NOMO-1 treated with DMSO at 0.1 percent for 48 hours (cell line): Measurements from ENCODE around the gene PSMB2.

Experiments used
- DNase-seq: peaks from one replicate; lab custom pipeline; 2025; ENCODE audit not compliant: unreplicated experiment; lab: John Stamatoyannopoulos, UW

Gene PSMB2

DNA sequence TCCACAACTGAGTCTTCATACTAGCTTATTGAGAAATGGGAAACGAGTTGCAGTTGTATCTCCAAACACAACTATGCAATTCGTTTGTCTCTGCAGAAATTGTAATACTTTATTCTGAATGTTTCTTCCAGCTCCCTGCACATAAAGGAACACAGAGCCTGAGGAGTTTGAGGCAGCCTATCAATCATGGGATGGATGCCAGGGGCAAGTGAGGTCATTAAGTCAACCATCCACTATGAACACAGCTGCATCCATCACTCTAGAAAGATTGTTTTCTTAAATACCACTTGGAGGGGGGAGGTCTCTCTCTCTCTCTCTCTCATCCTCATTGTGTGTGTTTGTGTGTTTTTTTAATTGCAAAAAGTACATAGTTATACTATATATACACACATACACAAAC, 2.9 kb upstream of the PSMB2 start:
- no peak for DNase-seq

DNA sequence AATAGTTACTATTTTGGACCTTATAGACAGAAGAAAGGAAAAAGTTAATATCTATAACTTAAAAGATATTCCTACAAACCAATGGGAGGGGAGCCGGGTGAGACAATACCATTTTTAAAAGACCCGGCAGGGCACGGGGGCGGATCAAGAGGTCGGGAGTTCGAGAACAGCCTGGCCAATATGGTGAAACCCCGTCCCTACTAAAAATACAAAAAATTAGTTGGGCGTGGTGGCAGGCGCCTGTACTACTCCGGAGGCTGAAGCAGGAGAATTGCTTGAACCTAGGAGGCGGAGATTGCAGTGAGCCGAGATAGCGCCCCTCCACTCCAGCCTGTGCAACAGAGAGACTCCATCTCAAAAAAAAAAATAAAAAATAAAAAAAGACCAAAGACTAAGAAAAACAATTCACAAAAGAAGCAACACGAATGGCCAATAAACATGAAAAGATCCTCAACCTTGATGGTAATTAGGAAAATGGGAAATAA, 1.2 kb upstream of the PSMB2 start:
- peak; percentile 23 for DNase-seq

DNA sequence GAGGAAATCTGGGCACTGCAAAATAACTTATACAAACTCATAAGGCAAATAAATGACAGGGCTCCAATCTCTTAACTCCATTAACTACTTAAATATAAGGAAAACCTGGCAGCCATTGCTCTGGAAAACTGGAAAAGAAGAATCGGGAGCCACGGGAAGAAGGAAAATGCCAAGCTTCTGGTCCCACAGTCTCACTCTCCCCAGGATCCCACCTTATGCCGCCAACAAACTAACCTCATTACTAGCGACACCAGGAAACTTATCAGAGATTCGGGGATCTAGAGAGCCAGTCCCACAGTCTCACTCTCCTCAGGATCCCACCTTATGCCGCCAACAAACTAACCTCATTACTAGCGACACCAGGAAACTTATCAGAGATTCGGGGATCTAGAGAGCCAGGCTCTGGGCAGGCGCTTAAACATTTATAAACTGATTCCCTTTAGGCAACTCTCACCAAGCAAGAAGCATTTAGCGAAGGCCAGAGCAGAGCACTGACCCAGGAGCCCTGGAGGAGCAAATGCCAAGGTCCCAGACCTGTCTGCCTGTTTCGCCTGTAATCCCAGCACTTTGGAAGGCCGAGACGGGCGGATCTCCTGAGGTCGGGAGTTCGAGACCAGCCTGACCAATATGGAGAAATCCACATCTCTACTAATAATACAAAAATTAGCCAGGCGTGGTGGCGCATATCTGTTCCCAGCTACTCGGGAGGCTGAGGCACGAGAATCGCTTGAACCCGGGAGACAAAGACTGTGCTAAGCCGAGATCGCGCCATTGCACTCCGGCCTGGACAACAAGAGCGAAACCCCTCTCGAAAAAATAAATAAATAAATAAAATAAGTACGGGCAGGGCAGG, 720 bp downstream of the PSMB2 start:
- no peak for DNase-seq

DNA sequence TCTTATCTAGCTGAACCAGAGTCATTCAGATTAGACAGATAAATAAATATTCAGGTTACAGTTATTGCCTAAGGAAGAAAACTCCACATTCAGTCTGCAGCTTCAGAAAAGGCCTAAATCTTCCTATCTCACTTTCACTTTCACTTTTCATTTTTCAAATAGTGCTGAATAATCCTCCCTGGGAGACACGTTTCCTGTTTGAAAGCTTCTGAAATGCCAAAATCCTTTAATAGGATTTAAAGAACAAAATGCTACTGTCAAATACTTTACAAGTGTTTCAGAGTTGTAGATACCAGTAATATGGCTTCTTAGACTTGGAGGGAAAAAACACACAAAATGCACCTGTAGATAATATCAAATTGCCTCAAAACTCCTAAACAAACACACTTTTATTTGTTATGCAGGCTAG, 3.9 kb downstream of the PSMB2 start:
- DNase-seq, result peak; percentile 59

DNA sequence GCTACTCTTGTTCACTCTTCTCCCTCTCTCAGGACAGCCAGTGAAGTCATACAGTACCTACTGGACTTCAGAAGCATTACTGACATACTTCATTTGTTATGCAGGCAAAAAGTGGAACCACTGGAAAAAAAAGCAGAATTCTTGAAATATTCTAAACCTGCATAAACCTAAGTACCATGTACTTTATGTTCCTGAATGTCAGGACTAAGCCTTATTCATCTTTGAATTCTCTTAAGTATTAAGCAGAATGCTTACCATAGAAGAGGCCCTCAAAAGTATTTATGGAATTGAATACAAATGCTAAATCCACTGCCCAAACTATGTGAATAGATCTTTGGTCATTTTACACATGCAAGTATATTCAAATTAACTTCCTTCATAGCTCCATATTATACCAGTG, 7.8 kb downstream of the PSMB2 start:
- no peak for DNase-seq

DNA sequence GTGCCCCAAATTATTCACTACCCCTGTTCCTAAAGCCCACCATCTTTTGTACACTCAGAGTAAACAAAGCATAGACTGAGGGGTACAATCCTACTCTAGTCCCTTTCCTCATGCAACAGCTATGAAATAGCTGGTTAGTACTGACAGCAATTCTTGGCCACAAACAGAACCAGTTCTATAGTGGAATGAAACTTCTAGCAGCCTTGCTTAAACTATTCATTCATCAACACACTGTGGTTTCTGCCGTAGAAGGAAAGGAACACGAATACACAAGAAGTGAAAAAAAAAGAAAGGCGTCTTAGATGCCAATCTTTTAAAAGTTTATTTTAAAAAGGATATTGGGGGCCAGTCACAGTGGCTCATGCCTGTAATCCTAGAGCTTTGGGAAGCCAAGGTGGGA, 9.9 kb downstream of the PSMB2 start:
- no peak for DNase-seq

DNA sequence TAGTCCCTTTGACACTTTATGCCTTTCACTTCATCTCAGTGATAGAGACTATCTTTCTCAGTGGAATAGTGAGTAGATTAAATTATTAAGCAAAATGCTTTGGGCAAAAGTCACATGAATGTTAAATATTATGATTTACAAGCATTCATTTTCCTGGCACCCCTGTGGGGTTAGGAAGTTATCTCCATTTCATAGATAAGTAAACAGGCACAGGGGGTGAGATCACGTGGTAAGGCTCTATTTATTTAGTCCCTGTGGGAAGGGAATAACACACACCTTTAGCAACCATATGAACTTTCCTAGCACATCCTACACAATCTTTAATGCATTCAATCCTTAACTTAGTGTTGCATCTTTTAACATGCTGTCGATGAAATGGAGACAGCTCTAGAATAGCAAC, 12.3 kb downstream of the PSMB2 start:
- DNase-seq, result no peak

DNA sequence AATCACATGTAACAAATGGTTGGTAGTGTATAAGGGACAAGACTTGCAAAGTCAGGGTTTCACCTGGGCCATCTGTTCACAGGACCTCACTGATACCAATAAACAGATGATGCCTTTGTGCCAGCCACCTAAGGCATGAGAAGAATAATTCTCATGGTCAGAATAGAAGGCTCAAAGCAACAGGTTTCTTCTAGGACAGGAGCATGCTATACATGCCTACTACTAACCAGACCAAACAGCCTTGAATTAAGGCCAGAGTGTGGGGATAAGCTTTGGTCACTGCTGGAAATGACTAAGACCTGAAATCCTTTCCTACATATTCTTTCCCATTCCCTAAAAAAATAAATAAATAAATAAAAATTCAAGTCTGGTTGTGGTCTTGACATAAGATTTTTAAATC, 17.5 kb downstream of the PSMB2 start:
- DNase-seq, result no peak

DNA sequence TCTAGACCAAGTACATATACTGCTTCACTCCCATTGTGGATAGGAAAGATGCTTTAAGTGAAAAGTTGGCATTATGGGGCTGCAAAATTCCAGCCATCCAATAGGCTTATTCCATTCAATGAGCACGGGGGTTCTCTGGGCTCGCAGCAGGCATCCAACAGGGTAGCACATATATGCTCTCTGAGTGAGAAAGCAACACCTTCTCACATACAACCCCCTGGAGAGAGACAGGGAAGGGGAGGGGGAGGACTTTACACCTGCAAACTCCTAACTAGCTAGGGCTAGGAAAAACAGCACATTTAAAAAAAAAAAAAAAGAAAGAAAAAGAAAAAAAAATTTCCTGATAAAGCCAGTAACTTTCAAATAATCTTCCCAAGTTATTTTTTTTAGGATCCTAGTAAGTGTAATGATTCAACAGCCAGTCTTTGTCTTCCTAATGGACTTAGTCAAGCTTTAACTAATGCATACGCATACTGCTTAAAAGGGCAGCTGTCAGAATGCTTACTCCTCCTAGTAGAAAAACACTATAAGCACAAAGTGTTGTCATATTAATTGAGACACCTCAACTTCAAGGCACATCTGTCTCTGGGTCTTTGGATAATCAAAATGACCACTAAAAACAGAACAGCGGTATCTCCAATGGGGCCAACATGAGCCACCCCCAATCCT, 18.7 kb downstream of the PSMB2 start:
- DNase-seq, result no peak

DNA sequence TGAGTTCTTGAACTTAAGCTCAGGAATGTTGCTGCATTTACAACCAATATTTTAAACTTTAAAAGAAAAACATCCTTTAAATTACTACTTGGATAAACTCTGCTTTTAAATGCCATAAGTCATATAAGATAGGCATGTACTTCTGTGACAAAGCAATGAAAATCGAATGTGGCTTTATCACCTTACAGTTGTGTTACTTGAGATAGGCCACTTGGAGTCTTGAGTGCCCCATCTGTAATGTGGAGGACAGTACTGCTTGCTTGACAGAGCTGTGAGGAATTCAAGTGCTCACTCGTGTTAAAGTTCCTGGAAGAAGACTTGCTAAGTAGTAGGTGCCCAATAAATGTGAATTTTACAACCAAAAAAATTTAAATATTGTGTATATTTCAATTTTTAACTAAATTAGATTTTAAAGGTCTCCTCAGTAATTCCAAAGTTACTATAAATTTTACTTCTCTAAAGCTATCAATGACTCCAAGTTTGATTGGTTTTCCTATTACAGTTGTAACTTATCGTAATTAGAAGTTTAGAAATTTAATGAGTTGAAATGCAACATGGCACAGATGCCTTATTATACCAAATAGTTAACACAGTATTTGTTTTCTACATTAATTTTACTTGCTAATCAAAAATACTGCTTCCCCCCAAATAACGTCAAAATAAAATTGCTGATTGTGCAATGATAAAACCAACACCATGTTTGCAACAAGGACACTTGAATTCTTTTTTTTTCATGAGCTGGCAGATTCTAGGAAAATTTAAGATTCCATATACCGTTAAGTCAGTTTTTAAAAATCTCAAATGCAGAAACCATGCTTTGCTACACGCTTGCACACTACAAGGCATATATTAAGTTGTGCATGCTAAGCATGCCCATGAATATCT, 21.8 kb downstream of the PSMB2 start:
- DNase-seq, result no peak

DNA sequence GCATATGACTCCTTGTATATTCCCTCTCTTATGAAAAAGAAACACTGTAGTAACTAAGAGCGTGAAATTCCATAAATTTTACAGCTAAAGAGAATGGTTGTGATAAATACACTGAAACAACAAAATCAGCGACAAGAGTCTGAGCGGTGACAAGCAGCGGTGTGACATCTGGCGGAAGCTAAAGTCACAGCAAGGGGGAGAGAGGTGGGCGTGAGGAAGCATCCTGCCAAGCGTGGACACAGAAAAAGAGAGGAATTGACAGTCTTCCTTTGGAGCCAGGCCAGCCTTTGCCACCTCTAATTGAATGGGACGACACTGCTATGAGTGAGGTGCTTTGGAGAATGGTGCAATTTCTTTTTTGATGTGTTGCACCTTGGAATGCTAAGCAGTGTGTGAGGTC, 25.9 kb downstream of the PSMB2 start:
- no peak for DNase-seq

DNA sequence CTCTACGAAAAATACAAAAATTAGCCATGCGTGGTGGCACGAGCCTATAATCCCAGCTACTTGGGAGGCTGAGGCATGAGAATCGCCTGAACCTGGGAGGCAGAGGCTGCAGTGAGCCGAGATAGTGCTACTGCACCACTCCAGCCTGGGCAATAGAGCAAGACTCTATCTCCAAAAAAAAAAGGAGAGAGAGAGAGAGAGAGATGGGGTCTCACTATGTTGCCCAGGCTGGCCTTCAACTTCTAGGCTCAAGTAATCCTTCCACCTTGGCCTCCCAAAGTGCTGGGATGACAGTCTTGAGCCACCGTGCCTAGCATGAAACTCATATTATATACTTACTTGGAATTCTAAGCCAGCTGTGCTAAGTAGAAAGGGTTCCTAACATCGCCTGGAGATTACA, 29.7 kb downstream of the PSMB2 start:
- no peak for DNase-seq

DNA sequence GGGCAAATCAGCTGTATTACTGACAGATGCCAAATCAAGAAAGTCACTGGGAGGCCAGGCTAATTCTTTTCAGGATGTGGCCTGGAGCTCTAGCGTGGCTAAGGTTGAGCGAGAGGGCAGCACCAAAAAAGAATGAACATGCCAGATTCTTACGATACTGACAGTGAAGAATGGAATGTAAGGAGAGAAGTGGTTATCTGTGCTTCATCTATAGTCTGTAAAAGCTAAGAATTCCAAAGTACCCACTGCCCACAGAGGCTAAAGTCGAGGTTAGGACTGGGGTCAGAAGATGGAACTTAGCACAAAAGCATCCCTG, 35.5 kb downstream of the PSMB2 start:
- DNase-seq, result no peak

DNA sequence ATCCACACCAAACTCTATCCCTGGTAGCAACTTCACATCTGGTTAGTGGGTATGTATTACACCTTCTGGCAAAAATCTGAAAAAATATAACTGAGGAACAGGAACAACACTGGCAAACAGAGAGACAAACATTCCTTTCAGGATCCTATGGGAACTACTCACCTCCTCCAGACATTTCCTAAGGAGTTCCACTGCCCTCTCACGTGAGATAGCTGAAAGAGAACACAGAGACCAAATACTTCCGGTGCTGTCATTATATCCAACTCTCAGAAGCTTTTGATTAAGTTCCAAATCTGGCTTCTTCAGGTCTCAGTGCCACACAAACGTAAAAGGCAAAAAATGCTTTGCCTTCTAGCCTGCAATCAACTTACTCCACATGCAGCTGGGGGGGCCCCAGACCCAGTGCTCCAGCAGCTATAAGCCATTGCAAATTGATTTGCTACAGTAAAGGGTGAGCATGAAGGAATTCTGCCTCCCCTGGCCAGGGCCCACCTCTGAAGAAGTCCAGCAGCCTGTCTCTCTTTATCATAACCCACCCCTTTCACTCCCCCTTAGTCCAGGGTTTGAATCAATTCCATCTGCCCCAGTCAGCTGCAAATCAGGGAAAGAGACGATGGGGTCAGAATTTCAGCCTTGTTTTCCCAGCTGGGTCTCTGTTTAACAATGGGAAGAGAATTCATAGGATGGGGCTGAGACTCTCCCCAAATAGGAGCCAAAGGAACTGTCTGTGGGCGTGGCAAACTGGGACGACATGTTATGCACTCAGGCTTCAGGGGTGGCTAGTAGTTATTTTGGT, 36.1 kb downstream of the PSMB2 start:
- DNase-seq, result no peak

DNA sequence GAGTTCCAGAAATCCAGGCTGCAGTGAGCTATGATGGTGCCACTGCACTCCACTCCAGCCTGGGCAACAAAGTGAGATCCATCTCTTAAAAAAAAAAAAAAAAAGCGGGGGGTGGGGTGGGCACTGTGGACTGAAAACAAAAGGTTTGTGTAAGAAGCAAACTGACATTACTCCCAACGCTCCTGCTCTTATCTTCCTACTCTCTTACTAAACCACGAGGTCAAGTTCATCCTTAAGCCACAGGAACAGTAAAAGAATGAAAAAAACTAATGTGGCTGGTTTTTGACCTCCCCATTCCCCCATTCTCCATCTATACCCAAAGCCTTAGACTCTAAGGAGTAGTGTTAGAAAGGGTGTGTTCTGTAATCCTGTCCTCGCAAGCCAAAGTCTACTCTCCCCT, 37.4 kb downstream of the PSMB2 start:
- DNase-seq, result no peak

DNA sequence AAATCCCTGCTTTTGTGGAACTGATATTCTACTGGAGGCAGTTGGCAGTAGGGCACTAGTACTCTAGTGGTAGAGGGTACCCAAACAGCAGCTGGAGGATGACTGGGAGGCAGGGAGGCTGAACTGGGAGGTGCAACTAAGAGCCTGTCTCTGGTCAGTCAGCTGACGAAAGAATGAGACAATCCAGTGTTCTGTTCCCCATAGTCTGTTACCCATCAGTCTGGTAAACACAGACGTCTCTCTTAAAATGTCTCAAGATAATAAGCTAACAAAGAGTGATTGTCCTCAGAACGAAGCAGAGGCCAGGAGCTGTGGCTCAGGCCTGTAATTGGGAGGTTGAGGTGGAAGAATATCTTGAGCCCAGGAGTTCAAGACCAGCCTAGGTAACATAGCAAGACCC, 37.9 kb downstream of the PSMB2 start:
- DNase-seq, result no peak

DNA sequence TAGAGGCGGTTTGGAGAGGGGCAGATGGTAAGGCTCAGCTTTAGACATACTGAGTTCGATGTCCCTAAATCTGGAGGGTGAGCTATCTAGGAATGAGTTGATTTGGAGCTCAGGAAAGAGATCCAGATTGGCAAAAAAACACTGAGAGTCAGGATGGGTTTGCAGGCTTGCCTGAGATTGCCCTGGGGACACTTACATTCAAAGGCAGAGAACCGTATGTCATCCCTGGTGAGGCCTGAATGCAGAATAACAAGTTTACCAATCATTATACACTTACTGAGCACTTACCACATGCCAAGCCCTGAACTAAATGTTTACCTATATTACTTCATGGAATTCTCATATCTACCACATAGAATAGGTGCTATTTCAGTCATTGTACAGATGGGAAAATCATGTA, 40.7 kb downstream of the PSMB2 start:
- no peak for DNase-seq

DNA sequence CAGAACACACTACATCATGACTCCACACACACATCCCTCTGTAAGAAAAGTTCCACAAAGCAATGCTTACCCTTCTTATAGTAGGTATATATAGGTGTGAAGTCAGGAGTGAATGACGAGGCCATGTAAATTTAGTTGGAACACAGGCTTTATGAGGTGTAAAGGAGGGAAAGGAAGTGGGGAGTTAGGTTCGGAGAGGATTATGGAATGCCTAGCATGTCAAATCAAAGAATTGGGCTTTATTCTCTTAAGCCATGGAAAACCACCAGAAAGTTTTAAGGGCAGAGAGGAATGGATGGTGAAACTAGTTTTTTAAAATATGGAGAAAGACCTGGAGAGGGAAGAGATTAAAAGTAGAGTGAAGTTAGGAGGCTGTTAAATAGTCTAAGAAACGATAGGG, 41.9 kb downstream of the PSMB2 start:
- DNase-seq, result no peak

DNA sequence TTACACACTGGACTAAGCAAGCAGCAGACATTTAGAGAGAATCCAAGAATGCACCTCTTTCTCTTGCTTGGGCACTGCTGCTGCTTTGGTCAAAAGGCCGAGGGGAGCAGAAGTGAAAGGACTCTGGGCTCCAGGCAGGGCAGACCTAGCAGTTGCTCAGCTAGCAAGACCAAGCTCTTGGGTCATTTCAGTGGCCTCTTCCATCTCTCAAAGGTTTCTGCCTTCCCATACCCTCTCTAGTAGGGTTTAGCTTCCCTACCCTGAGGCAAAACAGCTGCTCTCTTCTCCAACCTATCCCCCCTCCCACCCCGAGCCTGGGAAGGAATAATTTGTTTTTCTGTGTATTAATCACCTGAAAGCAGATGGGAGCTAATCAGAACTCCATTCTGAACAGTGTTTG, 42.4 kb downstream of the PSMB2 start:
- no peak for DNase-seq

DNA sequence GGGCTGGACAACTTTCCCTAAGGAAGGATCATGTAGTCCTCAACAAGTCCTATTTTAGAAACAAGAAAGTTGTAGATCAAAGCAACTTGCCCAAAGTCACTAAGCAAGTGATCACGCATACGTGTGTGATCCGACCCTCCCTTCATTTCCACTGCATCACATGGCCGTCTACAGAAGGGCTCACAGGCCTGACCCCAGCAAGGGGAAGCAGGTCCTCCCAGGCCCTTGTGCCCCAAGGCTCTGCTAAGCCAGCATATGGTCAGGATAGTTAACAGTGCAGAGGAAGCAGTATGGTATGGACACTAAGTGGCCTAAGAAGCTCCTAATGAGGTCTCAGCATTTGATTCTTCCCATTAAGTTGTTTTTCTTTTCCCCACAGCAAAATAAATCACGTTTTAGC, 43.5 kb downstream of the PSMB2 start:
- DNase-seq, result no peak

DNA sequence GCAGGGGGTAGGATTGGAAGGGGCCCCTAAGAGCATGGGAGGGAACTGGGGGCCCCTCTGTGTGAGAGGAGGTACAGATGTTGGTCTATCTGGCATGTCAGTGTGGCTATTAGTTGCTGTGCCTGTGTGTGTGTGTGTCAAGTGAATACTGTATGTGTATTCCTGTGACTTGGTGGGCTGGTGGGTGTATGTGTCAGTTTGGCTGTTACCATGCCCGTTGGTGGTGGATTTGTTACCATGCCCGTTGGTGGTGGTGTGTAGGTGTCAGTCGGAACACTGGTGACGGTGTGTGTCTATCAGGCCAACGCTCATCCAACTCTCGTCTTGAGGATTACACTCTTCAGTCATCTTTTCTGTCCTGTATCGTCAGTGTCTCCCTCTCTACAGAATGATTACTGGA, 45.6 kb downstream of the PSMB2 start:
- no peak for DNase-seq
